GM12874 (cell line): ENCODE results near the gene AFM.
A peak's percentile ranks its signal among the peaks of the same experiment; 100 is the strongest.

Source experiments
- CTCF ChIP-seq: IDR thresholded peaks from 2 replicates; pipeline ENCODE4 v1.5.1; 2011; ENCODE audit warnings: low read depth, mild to moderate bottlenecking, control low read depth, low read length, moderate library complexity; ENCODE audit not compliant: insufficient read depth

The AFM gene

GRCh38 chr4:73442275-73442674 lies 39.3 kb upstream of the AFM start:
- no peak for TF ChIP-seq CTCF

GRCh38 chr4:73443224-73443623 lies 38.3 kb upstream of the AFM start:
- TF ChIP-seq CTCF, result no peak

GRCh38 chr4:73445383-73446335 lies 35.9 kb upstream of the AFM start:
- no peak for TF ChIP-seq CTCF

- TF ChIP-seq CTCF, result peak; percentile 55; the same call in 1 of the 2 replicates
Observed at GRCh38 chr4:73446336-73446938, 35.1 kb upstream of the AFM start.

DNA sequence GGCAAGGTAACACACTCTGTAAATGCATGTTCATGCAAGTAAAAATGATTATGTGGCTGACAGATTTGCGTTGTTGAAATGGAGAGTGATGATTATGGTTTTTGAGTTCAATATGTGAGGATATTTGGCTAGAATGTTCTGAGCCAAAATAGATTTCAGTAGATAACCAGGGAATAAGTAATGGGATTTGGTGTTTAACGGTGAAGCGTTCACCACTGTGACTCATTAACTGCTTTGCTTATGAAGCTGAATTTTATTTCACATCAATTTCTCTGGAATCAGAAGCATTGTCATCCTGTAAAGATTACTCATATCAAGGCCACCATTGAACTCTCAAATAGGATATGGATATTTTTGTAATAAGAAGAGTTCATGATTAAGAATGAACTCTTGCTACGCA lies 33.9 kb upstream of the AFM start:
- no peak for TF ChIP-seq CTCF

DNA sequence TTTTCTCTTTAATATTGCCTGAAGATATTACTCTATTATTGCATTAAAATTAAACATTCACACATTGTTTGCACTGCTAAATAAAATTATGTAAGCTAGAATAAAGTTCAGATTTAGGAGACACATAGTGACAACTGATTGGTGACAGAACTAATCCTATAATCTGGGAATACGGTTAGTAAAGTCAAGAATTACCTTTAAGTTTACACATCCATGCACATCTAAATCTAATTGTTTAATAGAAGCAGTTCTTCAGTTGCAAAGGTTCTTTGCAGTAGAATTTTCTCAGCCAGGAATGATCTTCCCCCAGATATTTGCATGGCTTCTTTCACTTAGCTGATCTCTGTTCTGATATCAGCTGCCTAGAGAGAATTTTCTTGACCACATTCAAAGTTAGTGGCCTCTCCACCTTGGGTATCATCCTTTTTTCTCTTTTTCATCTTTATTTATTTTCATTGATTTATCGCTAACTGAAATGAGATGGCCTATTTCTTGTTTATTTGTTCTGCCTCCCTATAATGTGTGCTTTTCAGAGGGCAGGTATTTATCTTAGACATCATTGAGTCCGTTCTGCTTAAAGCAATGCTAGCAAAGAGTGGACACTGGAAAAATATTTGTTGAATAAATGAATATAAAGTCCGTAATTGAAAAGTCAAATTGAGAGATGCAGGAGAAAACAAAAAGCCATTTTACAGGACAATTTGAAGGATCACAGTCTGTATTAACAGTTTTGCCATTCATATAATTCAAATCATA lies 32.9 kb upstream of the AFM start:
- no peak for TF ChIP-seq CTCF

DNA sequence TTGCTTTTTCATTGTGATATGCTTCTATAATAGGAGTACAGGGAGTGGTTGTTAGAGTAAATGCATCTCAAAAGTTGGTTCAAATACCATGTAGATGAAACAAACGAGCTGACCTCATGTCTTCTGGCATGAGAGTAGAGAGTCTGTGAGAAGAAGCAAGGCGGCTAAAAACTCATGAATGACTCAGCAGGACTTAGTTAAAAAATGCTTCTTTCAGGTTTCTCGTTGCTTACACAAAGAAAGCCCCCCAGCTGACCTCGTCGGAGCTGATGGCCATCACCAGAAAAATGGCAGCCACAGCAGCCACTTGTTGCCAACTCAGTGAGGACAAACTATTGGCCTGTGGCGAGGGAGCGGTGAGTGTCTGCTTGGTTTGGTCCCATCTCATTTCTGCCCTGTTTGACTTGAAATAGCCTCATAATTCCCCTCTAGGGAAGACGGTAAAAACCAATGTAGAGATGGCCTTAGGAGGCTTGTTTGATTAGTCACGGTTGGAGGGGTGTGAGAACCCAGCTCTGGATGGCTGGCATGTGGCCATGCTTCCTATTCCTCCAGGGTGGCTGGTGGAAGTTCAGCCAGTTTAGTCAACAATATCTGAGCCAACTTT lies 31.0 kb upstream of the AFM start:
- TF ChIP-seq CTCF, result no peak
